ENCODE results near the gene TMEM126A. TPM values are rescaled to one million over a fixed set of nuclear protein-coding genes. Genes with fewer than 3 reads are reported as not detected.
A peak's percentile ranks its signal among the peaks of the same experiment; 100 is the strongest.

TMEM126A gene
- total RNA-seq, 2 experiments from 2014 or later: 17.0 to 19.5 TPM

DNA sequence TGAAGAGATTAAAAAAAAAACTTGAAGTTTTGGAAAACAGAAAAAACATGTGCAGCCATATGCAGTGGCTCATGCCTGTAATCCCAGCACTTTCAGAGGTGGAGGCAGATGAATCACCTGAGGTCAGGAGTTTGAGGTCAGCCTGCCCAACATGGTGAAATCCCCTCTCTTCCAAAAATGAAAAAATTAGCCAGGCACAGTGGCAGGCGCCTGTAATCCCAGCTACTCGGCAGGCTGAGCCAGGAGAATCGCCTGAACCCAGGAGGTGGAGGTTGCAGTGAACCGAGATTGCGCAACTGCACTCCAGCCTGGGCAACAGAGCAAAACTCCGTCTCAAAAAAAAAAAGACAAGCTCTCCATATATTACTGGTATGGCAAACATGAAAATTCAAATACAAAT, 28.3 kb upstream of the TMEM126A start:
- TF ChIP-seq, protein P1, sequence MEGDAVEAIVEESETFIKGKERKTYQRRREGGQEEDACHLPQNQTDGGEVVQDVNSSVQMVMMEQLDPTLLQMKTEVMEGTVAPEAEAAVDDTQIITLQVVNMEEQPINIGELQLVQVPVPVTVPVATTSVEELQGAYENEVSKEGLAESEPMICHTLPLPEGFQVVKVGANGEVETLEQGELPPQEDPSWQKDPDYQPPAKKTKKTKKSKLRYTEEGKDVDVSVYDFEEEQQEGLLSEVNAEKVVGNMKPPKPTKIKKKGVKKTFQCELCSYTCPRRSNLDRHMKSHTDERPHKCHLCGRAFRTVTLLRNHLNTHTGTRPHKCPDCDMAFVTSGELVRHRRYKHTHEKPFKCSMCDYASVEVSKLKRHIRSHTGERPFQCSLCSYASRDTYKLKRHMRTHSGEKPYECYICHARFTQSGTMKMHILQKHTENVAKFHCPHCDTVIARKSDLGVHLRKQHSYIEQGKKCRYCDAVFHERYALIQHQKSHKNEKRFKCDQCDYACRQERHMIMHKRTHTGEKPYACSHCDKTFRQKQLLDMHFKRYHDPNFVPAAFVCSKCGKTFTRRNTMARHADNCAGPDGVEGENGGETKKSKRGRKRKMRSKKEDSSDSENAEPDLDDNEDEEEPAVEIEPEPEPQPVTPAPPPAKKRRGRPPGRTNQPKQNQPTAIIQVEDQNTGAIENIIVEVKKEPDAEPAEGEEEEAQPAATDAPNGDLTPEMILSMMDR (IDR thresholded peaks at IDR 0.05): no peak
- ATAC-seq (ENCODE audit: poor library complexity) (no peak), DNase-seq (no peak)
- H3K4me1 Mint-ChIP-seq (ENCODE audit: low read depth): peaks cover 6% of the 10 kb centered on the region
- Histone ChIP-seq H3K27me3 (ENCODE audit: control insufficient read depth in 1 of 2, insufficient read depth in 2 of 2, low read length in 2 of 2) (no peaks in the 10 kb centered on the region), H3K27ac (ENCODE audit: low read depth in 1 of 2, low read length in 2 of 2) (no peak overlapping the region), H3K4me1 (ENCODE audit: insufficient read depth, low read length) (no peaks in the 10 kb centered on the region), H3K36me3 (ENCODE audit: insufficient read depth, low read length) (no peaks in the 10 kb centered on the region), H3K4me3 (ENCODE audit: low read length) (no peak overlapping the region), H3K9me3 (ENCODE audit: control insufficient read depth in 1 of 2, insufficient read depth in 1 of 2, low read length in 2 of 2) (no peaks in the 10 kb centered on the region)
- H3K9me3 Mint-ChIP-seq: no peaks in the 10 kb centered on the region
- no peaks in the 10 kb centered on the region for H3K27me3 Mint-ChIP-seq
- H3K27ac Mint-ChIP-seq: no peak overlapping the region
- POLR2A ChIA-PET: interaction anchor here (0.6 kb wide), 1 partner anchor 44 kb away, joined by 3 read pairs; no protein-coding TSS in a partner anchor
- no peak overlapping the region for H3K4me3 Mint-ChIP-seq
- intact Hi-C loops (cut with DNase I, micrococcal nuclease): no loop called here
- CTCF ChIA-PET: no interaction called here
- no peaks in the 10 kb centered on the region for H3K36me3 Mint-ChIP-seq (ENCODE audit: low read depth)

DNA sequence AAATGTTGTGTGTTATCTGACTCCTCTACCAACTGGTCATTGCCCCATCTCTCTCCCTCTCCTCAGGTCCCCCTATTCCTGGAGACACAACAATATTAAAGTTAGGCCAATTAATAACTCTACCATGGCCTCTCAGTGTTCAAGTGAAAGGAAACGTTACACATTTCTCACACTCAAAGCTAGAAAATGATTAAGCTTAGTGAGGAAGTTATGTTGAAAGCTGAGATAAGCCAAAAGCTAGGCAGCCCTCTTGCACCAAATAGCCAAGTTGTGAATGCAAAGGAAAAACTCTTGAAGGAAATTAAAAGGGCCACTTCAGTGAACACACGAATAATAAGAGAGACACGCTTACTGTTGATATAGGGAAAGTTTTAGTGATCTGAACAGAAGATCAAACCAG, 27.5 kb upstream of the TMEM126A start:
- intact Hi-C loops (cut with DNase I, micrococcal nuclease): loop anchor here (10.0 kb wide), 3 partner anchors 135 to 1415 kb away; partner anchors contain the start of genes HIKESHI (in 1 of the 2) and TMEM135 (in 1 of the 2)
- no peak overlapping the region for H3K27ac ChIP-seq (ENCODE audit: low read depth in 1 of 2, low read length in 2 of 2)
- no peaks in the 10 kb centered on the region for H3K27me3 Mint-ChIP-seq
- no peaks in the 10 kb centered on the region for H3K27me3 ChIP-seq (ENCODE audit: control insufficient read depth in 1 of 2, insufficient read depth in 2 of 2, low read length in 2 of 2)
- no peaks in the 10 kb centered on the region for H3K9me3 Mint-ChIP-seq
- H3K4me1 Mint-ChIP-seq (ENCODE audit: low read depth): peaks cover 11% of the 10 kb centered on the region
- H3K4me1 ChIP-seq (ENCODE audit: insufficient read depth, low read length): no peaks in the 10 kb centered on the region
- no peak overlapping the region for H3K4me3 Mint-ChIP-seq
- DNase-seq (no peak), ATAC-seq (ENCODE audit: poor library complexity) (no peak)
- H3K9me3 ChIP-seq (ENCODE audit: control insufficient read depth in 1 of 2, insufficient read depth in 1 of 2, low read length in 2 of 2): no peaks in the 10 kb centered on the region
- no peak overlapping the region for H3K4me3 ChIP-seq (ENCODE audit: low read length)
- POLR2A ChIA-PET: interaction anchor here (0.6 kb wide), 1 partner anchor 43 kb away, joined by 3 read pairs; no protein-coding TSS in a partner anchor
- TF ChIP-seq, protein P1 (IDR thresholded peaks at IDR 0.05): no peak
- H3K27ac Mint-ChIP-seq: no peak overlapping the region
- H3K36me3 Mint-ChIP-seq (ENCODE audit: low read depth): no peaks in the 10 kb centered on the region
- H3K36me3 ChIP-seq (ENCODE audit: insufficient read depth, low read length): no peaks in the 10 kb centered on the region
- CTCF ChIA-PET: no interaction called here

DNA sequence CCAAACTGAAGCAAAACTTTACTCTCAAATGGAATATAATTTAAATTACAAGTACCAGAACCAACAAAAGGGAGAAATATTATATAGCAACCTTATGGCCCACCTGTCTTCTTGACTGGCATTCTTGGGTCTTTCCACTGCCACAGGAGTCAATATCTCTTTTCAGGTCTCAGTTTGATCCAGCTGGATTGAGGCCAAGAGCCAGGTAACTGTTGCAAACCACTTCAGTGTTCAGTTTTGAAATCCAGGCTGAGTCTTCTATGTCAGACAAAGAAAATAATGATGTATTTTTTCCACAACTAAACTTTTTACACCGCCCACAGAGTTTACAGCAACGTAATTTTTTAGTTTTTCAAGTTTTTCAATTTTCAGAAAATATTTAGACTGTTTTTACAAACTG, 21.3 kb upstream of the TMEM126A start:
- peak overlapping the region; percentile 96 for H3K4me3 Mint-ChIP-seq

More for the DNA sequence above, 21.3 kb upstream of the TMEM126A start:
- H3K27me3 Mint-ChIP-seq: no peaks in the 10 kb centered on the region
- H3K27me3 ChIP-seq (ENCODE audit: control insufficient read depth in 1 of 2, insufficient read depth in 2 of 2, low read length in 2 of 2): no peaks in the 10 kb centered on the region
- TF ChIP-seq, protein P1 (IDR thresholded peaks at IDR 0.05): no peak
- ChIA-PET CTCF (interaction anchor here (1.3 kb wide), 1 partner anchor 228 kb away, joined by 3 read pairs; the partner anchor contains the start of gene CCDC83), POLR2A (interaction anchor here (1.5 to 5.8 kb wide), 4 partner anchors 11 to 618 kb away, joined by 4 to 84 read pairs (median 32); partner anchors contain the start of genes CREBZF, EED and TMEM126A)
- peaks cover 30% of the 10 kb centered on the region for H3K36me3 Mint-ChIP-seq (ENCODE audit: low read depth)
- peaks cover 12% of the 10 kb centered on the region for H3K36me3 ChIP-seq (ENCODE audit: insufficient read depth, low read length)
- H3K27ac Mint-ChIP-seq: peak overlapping the region; percentile 92
- peak in 1 of 14 experiments; percentile 8 for DNase-seq
- peaks cover 13% of the 10 kb centered on the region for H3K4me1 ChIP-seq (ENCODE audit: insufficient read depth, low read length)
- ATAC-seq (ENCODE audit: poor library complexity): no peak
- H3K4me1 Mint-ChIP-seq (ENCODE audit: low read depth): peaks cover 59% of the 10 kb centered on the region
- intact Hi-C loops (cut with DNase I, micrococcal nuclease): loop anchor here (5.0 to 10.0 kb wide), 6 partner anchors 128 to 1408 kb away; partner anchors contain the start of genes HIKESHI (in 2 of the 2), PICALM (in 1 of the 2) and TMEM135 (in 1 of the 2)
- H3K27ac ChIP-seq (ENCODE audit: low read depth in 1 of 2, low read length in 2 of 2): no peak overlapping the region
- H3K9me3 Mint-ChIP-seq: no peaks in the 10 kb centered on the region
- no peaks in the 10 kb centered on the region for H3K9me3 ChIP-seq (ENCODE audit: control insufficient read depth in 1 of 2, insufficient read depth in 1 of 2, low read length in 2 of 2)
- H3K4me3 ChIP-seq (ENCODE audit: low read length): no peak overlapping the region
